Astrocyte of the cerebellum (primary cell): Measurements from ENCODE around the gene RBPMS2.

ENCODE experiments used
- DNase-seq: peaks from one replicate; pipeline ENCODE4 v3.0.0-alpha.2; 2011; ENCODE audit warnings: low read depth
- H3K4me3 ChIP-seq: 2 replicates; pipeline ENCODE4 v1.5.1; 2011; ENCODE audit warnings: mild to moderate bottlenecking, low read depth, low read length, moderate library complexity
- in situ Hi-C: cut with HindIII; loops from 2 replicates; pipeline ENCODE4 v1.10.0; 2017; ENCODE audit warnings: low sequenced_read_pairs
- TF ChIP-seq, protein P1 (sequence below): IDR thresholded peaks from 2 replicates; pipeline ENCODE4 v1.5.1; 2012; ENCODE audit warnings: low read length, low read depth, moderate library complexity, mild to moderate bottlenecking; ENCODE audit errors: missing control alignments

The RBPMS2 gene

DNA sequence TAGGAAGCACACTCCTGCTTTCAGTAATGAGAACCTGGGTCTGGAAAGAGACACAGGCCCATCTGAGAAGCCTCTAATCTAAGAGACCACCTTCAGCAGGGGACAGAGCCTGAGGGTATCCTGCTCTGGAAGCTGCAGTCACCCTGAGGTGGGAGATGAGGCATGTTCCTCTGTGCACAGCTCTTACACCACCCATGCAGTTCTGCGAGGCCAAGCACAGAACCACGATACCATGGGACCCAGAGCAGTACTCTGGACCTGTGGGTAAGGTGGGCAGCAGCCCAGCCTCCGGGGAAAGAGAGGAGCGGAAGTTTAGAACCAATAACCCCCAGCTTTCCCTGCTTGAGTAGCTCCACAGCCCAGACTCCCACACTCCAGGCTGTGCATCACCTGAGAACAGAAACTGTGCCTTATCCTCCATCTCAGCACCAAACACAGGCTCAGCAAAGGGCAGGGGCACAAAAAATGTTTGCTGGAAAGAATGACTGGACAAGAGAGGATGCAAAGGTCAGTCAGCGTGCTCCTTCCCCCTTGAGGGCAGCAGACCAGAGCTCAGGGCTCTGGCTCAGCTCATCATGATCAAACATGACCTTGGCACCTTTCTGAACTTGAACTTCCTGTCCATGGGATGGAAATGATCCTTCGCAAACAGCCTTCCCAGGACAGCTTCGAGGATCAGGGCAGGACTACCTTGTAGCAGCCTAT, 43.1 kb downstream of the RBPMS2 start:
- in situ Hi-C loops, result no loop called here
- TF ChIP-seq, protein P1, sequence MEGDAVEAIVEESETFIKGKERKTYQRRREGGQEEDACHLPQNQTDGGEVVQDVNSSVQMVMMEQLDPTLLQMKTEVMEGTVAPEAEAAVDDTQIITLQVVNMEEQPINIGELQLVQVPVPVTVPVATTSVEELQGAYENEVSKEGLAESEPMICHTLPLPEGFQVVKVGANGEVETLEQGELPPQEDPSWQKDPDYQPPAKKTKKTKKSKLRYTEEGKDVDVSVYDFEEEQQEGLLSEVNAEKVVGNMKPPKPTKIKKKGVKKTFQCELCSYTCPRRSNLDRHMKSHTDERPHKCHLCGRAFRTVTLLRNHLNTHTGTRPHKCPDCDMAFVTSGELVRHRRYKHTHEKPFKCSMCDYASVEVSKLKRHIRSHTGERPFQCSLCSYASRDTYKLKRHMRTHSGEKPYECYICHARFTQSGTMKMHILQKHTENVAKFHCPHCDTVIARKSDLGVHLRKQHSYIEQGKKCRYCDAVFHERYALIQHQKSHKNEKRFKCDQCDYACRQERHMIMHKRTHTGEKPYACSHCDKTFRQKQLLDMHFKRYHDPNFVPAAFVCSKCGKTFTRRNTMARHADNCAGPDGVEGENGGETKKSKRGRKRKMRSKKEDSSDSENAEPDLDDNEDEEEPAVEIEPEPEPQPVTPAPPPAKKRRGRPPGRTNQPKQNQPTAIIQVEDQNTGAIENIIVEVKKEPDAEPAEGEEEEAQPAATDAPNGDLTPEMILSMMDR, result no peak
- H3K4me3 ChIP-seq, result no peak overlapping the region
- DNase-seq, result no peak

DNA sequence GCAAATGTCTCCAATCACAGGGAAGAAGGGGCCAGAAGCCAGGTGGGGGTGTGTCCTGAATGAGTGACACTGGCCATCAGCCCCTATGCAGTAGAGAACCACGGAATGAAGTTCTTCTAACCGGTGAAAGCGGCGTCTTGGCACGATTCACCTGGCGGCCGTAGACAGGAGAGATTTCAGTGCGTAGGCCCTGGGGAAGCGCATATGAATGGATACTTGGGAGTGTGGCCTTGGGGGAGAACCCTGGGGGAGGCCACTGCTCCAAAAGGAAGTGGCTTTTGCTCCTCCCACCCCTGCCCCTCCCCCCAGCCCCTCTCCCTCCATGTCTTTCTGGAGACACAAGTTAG, 43.6 kb downstream of the RBPMS2 start:
- TF ChIP-seq, protein P1, result no peak
- H3K4me3 ChIP-seq, result no peak overlapping the region
- DNase-seq, result no peak
- in situ Hi-C loops, result no loop called here

GRCh38 chr15:64731012-64731804, 44.2 kb downstream of the RBPMS2 start:
- in situ Hi-C loops, result no loop called here
- peak; percentile 63 for DNase-seq
- H3K4me3 ChIP-seq, result no peak overlapping the region
- TF ChIP-seq, protein P1, result peak; percentile 80

DNA sequence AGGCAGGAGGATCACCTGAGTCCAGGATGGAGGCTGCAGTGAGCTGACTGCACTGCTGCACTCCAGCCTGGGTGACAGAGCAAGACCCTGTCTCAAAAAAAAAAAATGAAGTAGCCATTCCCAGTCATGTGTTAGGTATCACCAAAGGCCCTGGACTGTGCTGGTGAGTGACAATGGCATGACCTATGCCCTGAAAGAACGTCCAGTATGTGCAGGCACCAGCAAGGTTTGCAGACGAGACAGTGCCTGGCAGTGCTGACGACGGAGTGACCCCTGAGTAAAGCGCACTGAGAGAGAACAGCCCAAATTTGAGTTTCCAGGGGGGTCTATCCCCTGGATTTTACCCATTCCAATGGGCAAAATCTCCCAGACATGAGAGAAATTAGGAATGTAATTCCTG, 45.2 kb downstream of the RBPMS2 start:
- in situ Hi-C loops, result no loop called here
- no peak for DNase-seq
- H3K4me3 ChIP-seq, result no peak overlapping the region
- TF ChIP-seq, protein P1, result no peak

DNA sequence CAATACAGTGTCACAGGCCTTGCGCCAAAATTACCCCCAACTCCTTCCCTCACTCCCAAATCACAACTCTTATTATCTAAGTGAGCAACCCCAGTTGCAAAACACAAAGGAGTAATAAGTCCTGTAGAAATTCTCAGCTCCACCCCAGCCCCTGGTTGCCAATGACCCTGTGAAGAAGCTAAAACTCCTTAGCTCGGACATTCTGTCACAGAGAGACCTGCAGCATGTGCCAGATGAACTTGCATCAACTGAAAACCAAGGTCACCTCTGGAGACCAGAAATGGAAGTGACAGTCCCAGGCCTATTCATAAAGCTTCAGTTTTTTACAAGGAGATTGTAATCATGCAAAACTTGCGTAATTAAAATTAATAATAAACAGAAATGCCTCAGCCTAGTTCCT, 55.2 kb downstream of the RBPMS2 start:
- TF ChIP-seq, protein P1, result no peak
- H3K4me3 ChIP-seq, result no peak overlapping the region
- in situ Hi-C loops, result loop anchor here (5.0 kb wide), 1 partner anchor 38 kb away; no protein-coding TSS in a partner anchor
- DNase-seq, result no peak

DNA sequence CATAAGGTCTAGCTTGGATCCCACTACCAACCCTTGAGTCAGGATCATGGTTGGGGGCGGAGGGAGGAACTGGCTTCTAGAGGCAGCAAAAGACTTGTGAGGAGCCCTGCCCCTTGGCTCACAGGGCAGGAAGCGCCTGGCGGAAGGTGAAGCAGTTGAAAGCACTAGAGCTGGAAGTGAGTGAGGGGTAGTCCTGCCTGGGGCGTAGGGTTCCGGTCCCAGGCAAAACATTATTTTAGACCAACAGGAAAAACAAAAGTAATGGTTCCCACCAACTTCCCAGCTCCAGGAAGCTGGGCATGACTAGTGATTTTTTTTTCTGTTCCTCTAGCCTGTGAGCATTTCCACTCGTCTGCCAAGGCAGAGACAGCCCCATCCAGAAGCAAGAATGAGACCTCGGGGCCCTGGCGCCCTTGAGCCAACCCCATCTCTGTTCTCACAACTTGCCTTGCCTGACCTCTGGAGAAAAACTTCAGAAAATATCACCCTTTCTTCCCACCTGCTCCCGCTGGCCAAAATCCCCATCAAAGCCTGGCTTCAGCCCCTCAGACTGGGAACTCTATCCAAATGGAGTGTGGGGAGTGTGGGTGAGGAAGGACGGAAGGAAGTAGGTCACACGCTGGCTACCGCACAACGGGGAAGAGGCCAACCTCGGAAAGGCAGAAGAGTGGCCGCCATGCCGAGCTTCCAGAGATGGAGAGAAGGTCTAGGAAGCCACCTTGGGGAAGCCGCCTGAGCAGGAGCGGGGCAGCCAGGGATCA, 57.5 kb downstream of the RBPMS2 start:
- TF ChIP-seq, protein P1, result no peak
- H3K4me3 ChIP-seq, result no peak overlapping the region
- no peak for DNase-seq
- in situ Hi-C loops, result no loop called here
